IMR-90 (cell line): Measurements from ENCODE around the gene HIC2.

Experiments
- BHLHE40 ChIP-seq: fragments of 150-350 bp; IDR thresholded peaks from 2 replicates; pipeline ENCODE4 v1.6.1; 2016; ENCODE audit warnings: mild to moderate bottlenecking, low read depth, low read length
- CHD1 ChIP-seq: IDR thresholded peaks from 2 replicates; pipeline ENCODE4 v1.6.1; 2012; ENCODE audit warnings: low read depth, low read length, improper control_type of control experiment
- POLR2A ChIP-seq: IDR thresholded peaks from 2 replicates; pipeline ENCODE4 v1.6.1; 2012; ENCODE audit warnings: mild to moderate bottlenecking, low read depth, low read length
- RFX5 ChIP-seq: IDR thresholded peaks from 2 replicates; pipeline ENCODE4 v1.8.0; 2012; ENCODE audit warnings: low read depth, mild to moderate bottlenecking, low read length, moderate library complexity
- TF ChIP-seq, protein P1 (sequence below): conservative IDR thresholded peaks from 2 replicates; pipeline ENCODE4 v1.5.1; 2012; ENCODE audit warnings: mild to moderate bottlenecking, low read depth, low read length, improper control_type of control experiment
- TF ChIP-seq, protein P2 (sequence below): fragments of 150-350 bp; IDR thresholded peaks from 2 replicates; pipeline ENCODE4 v1.6.1; 2017; ENCODE audit warnings: mild to moderate bottlenecking, antibody characterized with exemption, low read length, low read depth

DNA sequence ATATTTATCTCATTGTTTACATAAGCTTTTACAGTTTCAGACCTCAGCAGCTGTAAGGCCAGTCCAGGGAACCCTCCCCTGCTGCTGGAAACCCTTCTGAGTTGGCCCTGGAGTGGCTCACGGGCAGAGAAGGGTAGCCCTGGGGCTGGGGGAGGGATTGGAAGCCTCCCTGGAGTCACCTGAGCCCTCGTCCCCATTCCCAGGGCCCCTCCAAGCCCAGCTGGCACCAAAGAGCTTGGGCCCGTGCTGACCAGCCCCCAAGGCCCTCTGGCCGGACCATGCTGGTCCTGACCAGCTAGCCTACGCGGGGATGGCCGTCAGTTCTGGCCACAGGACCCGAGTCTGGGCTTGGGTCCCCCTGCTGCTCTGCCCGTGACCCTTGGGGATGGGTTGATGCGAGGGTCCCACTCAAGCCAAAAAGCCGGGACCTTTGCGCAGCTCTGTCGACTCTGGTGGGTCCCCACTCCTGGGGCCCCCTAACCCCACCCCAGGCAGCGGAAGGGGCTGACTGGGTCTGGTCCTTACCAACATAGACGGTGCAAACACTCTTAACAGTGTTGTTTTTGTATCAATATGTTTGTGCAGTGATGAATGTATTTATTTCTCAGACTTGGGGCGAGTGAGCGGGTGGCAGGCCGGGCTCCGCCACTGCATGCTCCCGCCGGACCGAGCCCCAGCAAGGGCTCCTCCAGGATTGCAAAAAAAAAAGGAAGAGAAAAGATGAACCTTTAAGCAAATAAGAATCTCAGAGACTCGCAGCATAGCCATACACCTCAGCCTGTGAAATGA lies 32.6 kb downstream of the HIC2 start:
- TF ChIP-seq, protein P1, sequence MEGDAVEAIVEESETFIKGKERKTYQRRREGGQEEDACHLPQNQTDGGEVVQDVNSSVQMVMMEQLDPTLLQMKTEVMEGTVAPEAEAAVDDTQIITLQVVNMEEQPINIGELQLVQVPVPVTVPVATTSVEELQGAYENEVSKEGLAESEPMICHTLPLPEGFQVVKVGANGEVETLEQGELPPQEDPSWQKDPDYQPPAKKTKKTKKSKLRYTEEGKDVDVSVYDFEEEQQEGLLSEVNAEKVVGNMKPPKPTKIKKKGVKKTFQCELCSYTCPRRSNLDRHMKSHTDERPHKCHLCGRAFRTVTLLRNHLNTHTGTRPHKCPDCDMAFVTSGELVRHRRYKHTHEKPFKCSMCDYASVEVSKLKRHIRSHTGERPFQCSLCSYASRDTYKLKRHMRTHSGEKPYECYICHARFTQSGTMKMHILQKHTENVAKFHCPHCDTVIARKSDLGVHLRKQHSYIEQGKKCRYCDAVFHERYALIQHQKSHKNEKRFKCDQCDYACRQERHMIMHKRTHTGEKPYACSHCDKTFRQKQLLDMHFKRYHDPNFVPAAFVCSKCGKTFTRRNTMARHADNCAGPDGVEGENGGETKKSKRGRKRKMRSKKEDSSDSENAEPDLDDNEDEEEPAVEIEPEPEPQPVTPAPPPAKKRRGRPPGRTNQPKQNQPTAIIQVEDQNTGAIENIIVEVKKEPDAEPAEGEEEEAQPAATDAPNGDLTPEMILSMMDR, result no peak
- TF ChIP-seq POLR2A, result no peak
- no peak for TF ChIP-seq RFX5
- TF ChIP-seq BHLHE40, result no peak
- TF ChIP-seq, protein P2, sequence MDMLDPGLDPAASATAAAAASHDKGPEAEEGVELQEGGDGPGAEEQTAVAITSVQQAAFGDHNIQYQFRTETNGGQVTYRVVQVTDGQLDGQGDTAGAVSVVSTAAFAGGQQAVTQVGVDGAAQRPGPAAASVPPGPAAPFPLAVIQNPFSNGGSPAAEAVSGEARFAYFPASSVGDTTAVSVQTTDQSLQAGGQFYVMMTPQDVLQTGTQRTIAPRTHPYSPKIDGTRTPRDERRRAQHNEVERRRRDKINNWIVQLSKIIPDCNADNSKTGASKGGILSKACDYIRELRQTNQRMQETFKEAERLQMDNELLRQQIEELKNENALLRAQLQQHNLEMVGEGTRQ, result no peak
- no peak for TF ChIP-seq CHD1
